ENCODE results near the gene BMI1. TPM values are rescaled to one million over a fixed set of nuclear protein-coding genes. Genes with fewer than 3 reads are reported as not detected.

The BMI1 gene
- total RNA-seq, 4 donors from 2014 or later = 29.2 to 63.0 (median 42.5) TPM

DNA sequence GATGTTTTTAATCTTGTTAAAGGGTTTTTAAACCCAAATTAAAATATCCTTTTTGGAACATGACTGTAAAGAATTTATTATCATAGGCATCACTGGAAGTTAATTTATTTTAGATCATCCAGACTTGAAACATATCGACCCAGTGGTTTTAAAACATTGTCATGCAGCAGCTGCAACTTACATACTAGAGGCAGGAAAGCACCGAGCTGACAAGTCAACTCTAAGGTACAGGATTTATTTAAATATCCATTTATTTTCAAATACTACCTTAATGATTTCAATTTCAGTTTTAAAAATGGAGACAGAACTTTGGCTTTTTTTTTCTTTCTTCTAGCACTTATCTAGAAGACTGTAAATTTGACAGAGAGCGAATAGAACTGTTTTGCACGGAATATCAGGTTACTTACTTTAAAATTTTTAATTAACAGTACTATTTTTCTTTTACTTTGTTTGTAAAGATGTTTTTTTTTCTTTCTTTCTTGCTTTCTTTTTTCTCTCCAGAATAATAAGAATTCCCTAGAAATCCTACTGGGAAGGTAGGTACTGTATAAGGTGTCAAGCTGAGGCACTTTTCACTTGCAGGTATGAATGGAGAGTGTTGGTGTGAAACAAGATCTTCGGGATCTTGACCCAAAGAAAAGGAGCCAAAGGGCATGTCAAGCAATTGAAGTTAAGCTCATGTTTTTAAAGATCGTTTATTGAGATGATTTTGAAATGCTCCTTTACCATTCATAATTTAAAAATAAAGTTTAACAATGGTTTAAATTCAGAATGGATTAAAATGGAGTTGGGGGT, 2.9 kb upstream of the BMI1 start:
- intact Hi-C loops (cut with DNase I; ENCODE audit: low total_unique reads) = no loop called here

DNA sequence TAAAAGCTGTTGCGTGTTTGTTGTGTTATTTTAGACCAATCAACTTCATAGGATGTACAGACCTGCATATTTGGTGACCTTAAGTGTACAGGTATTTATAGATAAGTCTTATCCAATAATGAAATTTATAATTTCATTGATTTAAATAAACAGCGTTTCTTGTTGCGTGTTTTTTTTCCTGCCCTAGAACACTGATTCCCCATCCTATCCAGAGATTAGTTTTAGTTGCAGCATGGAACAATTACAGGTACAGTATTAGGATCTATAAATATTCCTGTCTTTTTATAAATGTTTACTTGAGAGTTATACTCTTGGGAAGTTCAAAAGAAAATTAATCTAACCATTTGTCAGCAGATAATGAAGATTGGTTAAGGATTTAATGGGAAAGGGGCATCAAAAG, 2.1 kb upstream of the BMI1 start:
- no peaks in the 10 kb centered on the region for H3K36me3 ChIP-seq
- DNase-seq = no peak
- no peaks in the 10 kb centered on the region for H3K9me3 ChIP-seq
- peaks cover 7 to 53% (median 17%) of the 10 kb centered on the region in 4 donors for H3K4me1 ChIP-seq
- in situ Hi-C loops (cut with MboI; ENCODE audit: low pct_ligation_motif_present in 1 of 4, low pct_unique_long_range_greater_than_20kb in 1 of 4, low sequenced_read_pairs in 3 of 4) = loop anchor here in 2 of 4 donors (10.0 to 25.0 kb wide), 4 partner anchors 74 to 806 kb away; partner anchors contain the start of gene DNAJC1 (in 2 of the 2)
- TF ChIP-seq POLR2AphosphoS5 (IDR thresholded peaks at IDR 0.05) (no peak), EP300 (IDR thresholded peaks at IDR 0.05; ENCODE audit: low read depth) (no peak), POLR2A (IDR thresholded peaks at IDR 0.05) (no peak)
- TF ChIP-seq, protein P1, sequence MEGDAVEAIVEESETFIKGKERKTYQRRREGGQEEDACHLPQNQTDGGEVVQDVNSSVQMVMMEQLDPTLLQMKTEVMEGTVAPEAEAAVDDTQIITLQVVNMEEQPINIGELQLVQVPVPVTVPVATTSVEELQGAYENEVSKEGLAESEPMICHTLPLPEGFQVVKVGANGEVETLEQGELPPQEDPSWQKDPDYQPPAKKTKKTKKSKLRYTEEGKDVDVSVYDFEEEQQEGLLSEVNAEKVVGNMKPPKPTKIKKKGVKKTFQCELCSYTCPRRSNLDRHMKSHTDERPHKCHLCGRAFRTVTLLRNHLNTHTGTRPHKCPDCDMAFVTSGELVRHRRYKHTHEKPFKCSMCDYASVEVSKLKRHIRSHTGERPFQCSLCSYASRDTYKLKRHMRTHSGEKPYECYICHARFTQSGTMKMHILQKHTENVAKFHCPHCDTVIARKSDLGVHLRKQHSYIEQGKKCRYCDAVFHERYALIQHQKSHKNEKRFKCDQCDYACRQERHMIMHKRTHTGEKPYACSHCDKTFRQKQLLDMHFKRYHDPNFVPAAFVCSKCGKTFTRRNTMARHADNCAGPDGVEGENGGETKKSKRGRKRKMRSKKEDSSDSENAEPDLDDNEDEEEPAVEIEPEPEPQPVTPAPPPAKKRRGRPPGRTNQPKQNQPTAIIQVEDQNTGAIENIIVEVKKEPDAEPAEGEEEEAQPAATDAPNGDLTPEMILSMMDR (IDR thresholded peaks at IDR 0.05) = no peak
- no peak overlapping the region for H3K4me3 ChIP-seq
- peaks cover 19% of the 10 kb centered on the region for H3K27me3 ChIP-seq
- H3K27ac ChIP-seq = no peak overlapping the region
- intact Hi-C loops (cut with DNase I; ENCODE audit: low total_unique reads) = no loop called here
- WGBS, 2 donors (ENCODE audit: low coverage in 1 of 2) = 97% methylated on average over 3 of the region's 3 CpGs

More for the DNA sequence above, 2.9 kb upstream of the BMI1 start:
- Histone ChIP-seq H3K27me3 (peaks cover 11% of the 10 kb centered on the region), H3K36me3 (no peaks in the 10 kb centered on the region), H3K9me3 (no peaks in the 10 kb centered on the region), H3K4me1 (peaks cover 7 to 45% (median 17%) of the 10 kb centered on the region in 4 donors), H3K4me3 (peak overlapping the region in 1 of 4 donors; percentile 95), H3K27ac (peak overlapping the region; percentile 96 to 99 (median 97))
- in situ Hi-C loops (cut with MboI; ENCODE audit: low pct_ligation_motif_present in 1 of 4, low pct_unique_long_range_greater_than_20kb in 1 of 4, low sequenced_read_pairs in 3 of 4) = loop anchor here in 2 of 4 donors (10.0 to 25.0 kb wide), 4 partner anchors 73 to 806 kb away; partner anchors contain the start of gene DNAJC1 (in 2 of the 2)
- TF ChIP-seq, protein P1 (IDR thresholded peaks at IDR 0.05) = no peak
- TF ChIP-seq EP300 (IDR thresholded peaks at IDR 0.05; ENCODE audit: low read depth) (no peak), POLR2A (IDR thresholded peaks at IDR 0.05) (no peak)
- 81 to 92% methylated on average over 5 to 6 of the region's 6 CpGs for WGBS, 2 donors (ENCODE audit: low coverage in 1 of 2)
- no peak for DNase-seq

DNA sequence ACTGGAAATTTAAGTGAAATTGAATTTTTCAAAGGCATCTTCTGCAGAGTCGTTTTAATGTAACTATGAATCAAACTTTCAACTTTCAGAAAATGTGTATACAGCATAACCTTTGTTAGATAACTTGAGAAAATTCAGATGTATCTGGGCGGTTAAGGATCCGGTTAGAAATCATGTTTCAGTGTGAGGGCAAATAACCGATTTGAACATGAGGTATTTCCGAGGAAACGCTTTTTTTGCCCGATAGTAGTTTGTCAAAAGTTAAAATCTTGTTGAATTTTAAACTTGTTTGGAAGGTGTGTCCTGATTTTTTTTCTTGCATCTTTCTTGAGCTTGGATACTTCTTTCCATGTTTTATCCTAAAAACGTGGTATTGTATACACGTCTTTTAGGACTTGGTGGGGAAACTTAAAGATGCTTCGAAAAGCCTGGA, 1.3 kb upstream of the BMI1 start:
- H3K4me3 ChIP-seq = peak overlapping the region in 1 of 4 donors; percentile 59

More for the DNA sequence above, 1.3 kb upstream of the BMI1 start:
- Histone ChIP-seq H3K27me3 (peaks cover 27% of the 10 kb centered on the region), H3K27ac (peak overlapping the region; percentile 85 to 95 (median 92)), H3K4me1 (peaks cover 8 to 61% (median 22%) of the 10 kb centered on the region in 4 donors), H3K36me3 (no peaks in the 10 kb centered on the region), H3K9me3 (no peaks in the 10 kb centered on the region)
- in situ Hi-C loops (cut with MboI; ENCODE audit: low pct_ligation_motif_present in 1 of 4, low pct_unique_long_range_greater_than_20kb in 1 of 4, low sequenced_read_pairs in 3 of 4) (loop anchor here in 2 of 4 donors (10.0 to 25.0 kb wide), 4 partner anchors 75 to 807 kb away; partner anchors contain the start of gene DNAJC1 (in 2 of the 2)), intact Hi-C loops (cut with DNase I; ENCODE audit: low total_unique reads) (no loop called here)
- TF ChIP-seq, protein P1 (IDR thresholded peaks at IDR 0.05) = no peak
- TF ChIP-seq EP300 (IDR thresholded peaks at IDR 0.05; ENCODE audit: low read depth) = no peak
- TF ChIP-seq POLR2AphosphoS5 (IDR thresholded peaks at IDR 0.05) = no peak
- no peak for TF ChIP-seq POLR2A (IDR thresholded peaks at IDR 0.05)
- 81 to 82% methylated on average over 10 of the region's 10 CpGs for WGBS, 2 donors (ENCODE audit: low coverage in 1 of 2)
- DNase-seq = no peak
